ENCODE measurements around the gene LARP4.

Gene LARP4

DNA sequence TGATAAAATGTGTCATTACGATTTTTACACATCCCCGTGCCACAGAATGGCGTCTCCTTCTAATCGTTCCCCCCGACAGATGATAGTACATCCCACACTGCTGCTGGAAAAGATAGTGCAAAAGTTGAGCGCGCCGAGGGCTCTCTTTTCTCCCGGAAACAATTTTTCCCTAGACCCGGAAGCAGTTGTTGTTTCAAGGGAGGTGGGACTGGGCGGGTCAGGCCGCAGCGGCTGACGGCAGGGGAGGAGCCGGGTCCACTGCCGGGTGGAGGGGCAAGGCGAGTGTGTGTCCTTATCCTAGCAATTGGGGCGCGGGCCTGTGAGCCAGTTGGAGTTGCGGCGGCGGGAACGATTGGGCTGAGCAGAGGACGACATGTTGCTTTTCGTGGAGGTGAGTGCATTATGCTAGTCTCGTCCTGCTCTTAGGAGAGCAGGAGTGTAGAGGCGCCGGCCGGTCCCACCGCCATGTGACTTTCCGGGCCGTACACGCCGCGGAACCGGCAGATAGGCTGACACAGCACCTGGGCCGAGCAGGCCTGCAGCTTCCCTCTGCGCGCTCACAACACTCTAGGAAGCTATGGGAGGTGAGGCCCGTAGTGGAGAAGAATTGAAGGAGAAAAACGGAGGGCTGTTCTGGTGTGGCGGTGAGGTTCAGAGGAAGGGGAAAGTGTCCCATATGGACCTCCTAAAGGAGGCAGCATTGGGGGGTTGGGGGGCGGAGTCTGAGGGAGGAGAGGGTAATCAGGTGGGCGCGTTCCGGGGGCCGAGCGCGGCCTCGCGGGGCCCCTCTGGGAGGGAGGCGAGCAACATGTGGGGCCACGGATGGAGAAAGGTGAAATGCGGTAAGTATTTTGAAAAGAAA, at the start of gene LARP4:
LARP4 (plus strand) TSS at position 248 of the 862 bp plus-strand sequence; CDS start at position 374, 126 bp downstream.
- peak; percentile 90 for DNase-seq (ENCODE audit: low spot score)
- TF ChIP-seq, protein P1, sequence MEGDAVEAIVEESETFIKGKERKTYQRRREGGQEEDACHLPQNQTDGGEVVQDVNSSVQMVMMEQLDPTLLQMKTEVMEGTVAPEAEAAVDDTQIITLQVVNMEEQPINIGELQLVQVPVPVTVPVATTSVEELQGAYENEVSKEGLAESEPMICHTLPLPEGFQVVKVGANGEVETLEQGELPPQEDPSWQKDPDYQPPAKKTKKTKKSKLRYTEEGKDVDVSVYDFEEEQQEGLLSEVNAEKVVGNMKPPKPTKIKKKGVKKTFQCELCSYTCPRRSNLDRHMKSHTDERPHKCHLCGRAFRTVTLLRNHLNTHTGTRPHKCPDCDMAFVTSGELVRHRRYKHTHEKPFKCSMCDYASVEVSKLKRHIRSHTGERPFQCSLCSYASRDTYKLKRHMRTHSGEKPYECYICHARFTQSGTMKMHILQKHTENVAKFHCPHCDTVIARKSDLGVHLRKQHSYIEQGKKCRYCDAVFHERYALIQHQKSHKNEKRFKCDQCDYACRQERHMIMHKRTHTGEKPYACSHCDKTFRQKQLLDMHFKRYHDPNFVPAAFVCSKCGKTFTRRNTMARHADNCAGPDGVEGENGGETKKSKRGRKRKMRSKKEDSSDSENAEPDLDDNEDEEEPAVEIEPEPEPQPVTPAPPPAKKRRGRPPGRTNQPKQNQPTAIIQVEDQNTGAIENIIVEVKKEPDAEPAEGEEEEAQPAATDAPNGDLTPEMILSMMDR (IDR thresholded peaks at IDR 0.05; ENCODE audit: extremely low read depth, missing control alignments), result no peak

DNA sequence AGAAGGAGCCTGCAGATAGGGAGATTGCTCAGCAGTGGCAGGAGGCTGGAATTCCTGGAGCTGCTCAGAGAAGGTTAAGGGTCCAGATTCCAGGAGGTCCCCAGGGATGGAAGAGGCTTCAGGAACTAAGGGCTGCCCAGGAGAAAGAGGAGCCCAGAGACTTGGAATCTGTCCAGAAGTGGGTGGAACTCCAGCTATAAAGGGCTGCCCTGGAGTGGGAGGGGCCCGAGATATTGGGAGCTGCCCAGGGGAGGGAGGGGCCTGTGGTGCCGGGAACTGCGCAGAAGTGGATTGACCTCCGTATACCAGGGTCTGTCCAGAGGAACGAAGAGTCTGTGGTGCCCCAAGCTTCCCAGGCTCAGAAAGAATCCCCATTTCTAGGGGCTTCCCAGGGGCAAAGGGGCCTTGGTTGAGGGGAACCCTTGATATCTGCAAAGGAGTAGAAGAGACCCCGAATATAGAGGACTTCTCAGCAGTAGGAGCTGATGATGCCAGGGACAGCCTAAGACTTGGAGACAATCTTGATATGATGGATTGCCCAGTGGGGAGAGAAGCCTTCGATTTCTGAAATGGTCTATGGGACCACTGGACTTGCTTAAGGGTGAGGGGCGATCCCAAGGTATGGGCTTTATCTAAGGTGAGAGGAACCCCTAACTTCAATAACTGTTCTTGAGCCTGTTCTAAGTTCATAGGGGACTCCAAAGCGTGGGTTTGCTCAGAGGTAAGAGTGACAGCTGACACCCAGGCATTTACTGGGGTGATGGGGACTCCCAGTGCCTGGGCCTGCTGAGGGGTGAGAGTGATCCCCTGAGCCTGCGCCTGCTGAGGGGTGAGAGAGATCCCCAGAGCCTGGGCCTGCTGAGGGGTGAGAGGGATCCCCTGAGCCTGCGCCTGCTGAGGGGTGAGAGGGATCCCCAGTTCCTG, 49.3 kb upstream of the LARP4 start:
- DNase-seq (ENCODE audit: low spot score), result no peak
- TF ChIP-seq, protein P1 (IDR thresholded peaks at IDR 0.05; ENCODE audit: extremely low read depth, missing control alignments), result no peak

DNA sequence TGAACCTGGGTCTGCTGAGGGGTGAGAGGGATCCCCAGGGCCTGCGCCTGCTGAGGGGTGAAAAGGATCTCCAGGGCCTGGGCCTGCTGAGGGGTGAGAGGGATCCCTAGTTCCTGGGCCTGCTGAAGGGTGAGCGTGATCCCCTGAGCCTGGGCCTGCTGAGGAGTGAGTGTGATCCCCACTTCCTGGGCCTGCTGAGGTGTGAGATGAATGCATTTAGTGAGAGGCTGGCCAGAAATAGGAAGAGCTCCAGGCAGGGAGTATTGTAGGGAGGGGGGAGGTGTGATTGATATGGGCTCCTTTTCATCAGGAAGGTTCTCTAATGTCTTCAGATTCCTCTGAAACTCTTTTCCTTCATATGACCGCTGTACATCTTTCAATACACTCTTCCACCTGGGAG, 47.3 kb upstream of the LARP4 start:
- TF ChIP-seq, protein P1 (IDR thresholded peaks at IDR 0.05; ENCODE audit: extremely low read depth, missing control alignments), result no peak

DNA sequence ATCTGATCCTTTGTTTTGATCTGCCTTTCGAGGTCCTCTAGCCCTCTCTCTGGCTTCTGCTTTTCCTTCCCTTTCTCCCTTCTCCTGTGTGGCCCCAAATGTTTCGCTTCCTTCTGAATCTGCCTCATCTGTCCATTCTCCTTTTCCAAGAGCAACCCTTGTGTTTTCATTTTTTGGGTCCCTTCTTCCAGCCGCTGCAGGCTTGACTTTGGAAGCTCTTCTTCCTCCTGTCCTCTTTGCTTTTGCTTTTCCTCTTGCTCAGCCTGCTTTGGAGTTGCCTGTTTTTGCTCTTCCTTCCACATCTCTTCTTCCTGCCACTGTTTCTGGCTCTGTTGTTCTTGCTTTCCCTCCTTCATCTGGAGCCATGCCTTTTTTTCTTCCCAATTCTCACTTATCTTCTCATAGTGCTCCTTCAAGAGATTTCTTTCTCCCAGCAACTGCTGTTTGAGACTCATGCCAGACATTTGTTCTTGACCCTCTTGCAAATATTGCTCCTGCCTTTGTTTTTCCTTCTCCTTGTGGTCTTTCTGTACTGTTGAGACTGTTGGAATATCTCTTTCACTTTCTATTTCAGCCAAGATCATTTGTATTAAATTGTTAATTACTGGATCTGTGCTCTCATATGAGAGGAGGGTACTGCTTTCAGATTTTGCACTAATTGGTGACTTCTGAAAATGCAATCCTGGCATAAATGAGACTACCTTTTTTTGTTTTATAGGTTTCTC, 46.7 kb upstream of the LARP4 start:
- TF ChIP-seq, protein P1 (IDR thresholded peaks at IDR 0.05; ENCODE audit: extremely low read depth, missing control alignments), result no peak
- no peak for DNase-seq (ENCODE audit: low spot score)

More for the DNA sequence above, 47.3 kb upstream of the LARP4 start:
- DNase-seq (ENCODE audit: low spot score), result no peak

DNA sequence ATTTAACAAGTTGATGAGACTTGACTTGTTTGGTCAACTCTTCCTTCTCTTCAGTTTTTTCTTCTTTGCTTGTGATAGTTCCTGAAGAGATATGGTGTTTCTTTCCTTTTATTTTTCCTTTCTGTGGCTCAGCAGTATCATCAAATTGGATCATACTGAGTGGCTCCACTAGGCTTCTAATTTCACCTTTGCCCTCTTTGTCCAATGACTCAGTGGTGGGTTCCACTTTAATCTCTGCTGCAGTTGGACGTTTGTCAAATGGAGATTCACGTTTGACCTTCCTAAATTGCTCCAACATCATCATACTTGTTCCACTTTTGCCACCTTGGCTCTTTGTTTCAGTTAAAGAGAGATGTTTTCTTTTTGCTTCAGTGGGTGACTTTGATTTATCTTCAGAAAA, 45.8 kb upstream of the LARP4 start:
- TF ChIP-seq, protein P1 (IDR thresholded peaks at IDR 0.05; ENCODE audit: extremely low read depth, missing control alignments), result no peak
- DNase-seq (ENCODE audit: low spot score), result no peak

DNA sequence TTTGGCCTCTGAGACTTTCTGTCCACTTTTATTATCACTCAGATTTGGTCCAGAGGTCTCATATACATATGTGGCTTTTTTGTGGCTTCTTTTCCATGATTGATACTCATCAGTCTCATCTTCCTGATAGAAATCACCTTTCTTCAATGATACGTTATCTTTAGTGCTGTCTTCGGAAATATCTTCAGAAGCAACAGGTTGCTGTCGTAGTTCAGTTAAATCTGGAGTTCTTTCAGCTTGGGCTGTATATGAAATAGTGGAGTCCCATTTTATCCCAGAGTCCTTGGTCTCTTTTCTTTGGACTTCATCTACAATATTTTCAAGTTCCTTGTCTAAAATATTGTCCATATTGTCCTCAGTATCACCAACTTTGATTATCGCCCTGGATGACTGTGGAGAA, 45.3 kb upstream of the LARP4 start:
- TF ChIP-seq, protein P1 (IDR thresholded peaks at IDR 0.05; ENCODE audit: extremely low read depth, missing control alignments), result no peak
- no peak for DNase-seq (ENCODE audit: low spot score)

All from GM20000 (cell line).